H54 (cell line): ENCODE measurements around the gene ST6GALNAC5.

Experiments
- DNase-seq: peaks from one replicate; pipeline ENCODE4 v3.0.0; 2011; ENCODE audit warnings: low spot score, mixed read lengths; ENCODE audit not compliant: insufficient read length
- FAIRE-seq: peaks from 3 replicates; lab custom pipeline; 2011; peaks lifted over from hg19 to GRCh38; lab: Jason Lieb, UNC
- POLR2A ChIP-seq: IDR thresholded peaks from 2 replicates; pipeline ENCODE4 v1.6.1; 2011; ENCODE audit warnings: low read depth, mild to moderate bottlenecking, low read length

Gene ST6GALNAC5

DNA sequence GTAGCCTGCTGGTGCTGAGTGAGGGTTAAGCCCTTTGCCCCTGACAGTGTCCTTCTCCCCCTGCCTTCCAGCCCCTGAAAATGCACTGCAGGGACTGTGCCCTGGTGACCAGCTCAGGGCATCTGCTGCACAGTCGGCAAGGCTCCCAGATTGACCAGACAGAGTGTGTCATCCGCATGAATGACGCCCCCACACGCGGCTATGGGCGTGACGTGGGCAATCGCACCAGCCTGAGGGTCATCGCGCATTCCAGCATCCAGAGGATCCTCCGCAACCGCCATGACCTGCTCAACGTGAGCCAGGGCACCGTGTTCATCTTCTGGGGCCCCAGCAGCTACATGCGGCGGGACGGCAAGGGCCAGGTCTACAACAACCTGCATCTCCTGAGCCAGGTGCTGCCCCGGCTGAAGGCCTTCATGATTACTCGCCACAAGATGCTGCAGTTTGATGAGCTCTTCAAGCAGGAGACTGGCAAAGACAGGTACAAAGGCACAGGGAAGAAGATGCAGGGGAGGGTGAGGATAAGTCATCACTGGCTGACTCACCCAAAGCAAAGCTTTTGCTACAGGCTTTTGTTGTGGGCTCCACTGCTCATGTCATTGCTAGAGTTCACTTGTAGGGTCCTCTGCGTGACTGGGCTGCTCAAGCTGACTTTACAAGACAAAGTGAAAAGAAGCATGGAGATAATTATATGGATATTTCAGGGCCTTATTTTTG lies 177.0 kb downstream of the ST6GALNAC5 start:
- FAIRE-seq (peak; percentile 79), DNase-seq (peak; percentile 26)
- TF ChIP-seq POLR2A: no peak

DNA sequence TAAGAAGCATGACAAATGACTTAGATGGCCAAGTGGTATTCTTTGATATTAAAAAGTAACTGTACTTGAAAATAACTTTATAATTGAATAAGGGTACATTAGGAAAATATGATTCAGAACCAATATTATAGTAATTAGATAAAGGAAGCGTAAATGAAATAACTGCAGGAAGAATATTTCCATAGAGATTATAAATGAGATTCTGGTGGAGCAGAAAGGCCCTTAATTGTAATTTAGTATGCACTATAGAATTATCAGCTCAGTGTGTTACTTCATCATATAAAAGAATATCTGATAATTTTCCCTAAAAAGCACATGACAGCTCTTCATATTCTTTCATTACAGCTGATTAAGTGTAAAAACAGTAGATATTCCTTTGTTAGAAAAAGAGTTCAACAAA lies 180.3 kb downstream of the ST6GALNAC5 start:
- DNase-seq (no peak), FAIRE-seq (no peak)

DNA sequence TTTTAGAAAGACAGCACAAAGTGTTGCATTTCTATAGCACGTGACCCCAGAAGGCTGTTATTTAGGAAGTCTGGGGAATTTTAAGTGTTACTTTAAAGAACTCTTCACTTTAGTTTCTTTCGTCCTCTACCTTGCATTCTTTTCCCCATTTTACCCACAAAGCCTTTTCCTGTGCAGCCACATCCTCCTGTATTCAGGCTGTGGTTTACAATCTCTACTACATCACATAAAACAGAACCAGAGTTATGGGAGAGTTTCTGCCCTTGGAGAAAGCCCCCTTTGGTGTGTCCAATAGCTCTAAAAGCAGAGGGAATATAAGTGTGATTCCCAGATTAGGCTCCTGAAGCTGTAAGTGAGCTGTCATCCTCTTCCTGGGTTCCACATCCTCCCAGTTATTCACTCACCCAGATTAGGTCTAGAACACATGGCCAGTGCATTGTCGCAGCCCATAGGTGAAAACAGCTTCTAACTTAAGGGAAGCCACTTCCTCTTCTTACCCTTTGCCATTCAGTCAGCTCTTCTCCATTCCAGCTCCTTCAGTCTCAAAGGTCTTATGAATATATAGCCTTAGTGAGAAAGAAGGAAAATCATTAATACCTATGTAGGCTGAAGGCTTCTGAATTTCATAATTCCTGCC lies 180.8 kb downstream of the ST6GALNAC5 start:
- DNase-seq (no peak), FAIRE-seq (no peak)
- TF ChIP-seq POLR2A: no peak

More for the DNA sequence above, 180.3 kb downstream of the ST6GALNAC5 start:
- TF ChIP-seq POLR2A: no peak

DNA sequence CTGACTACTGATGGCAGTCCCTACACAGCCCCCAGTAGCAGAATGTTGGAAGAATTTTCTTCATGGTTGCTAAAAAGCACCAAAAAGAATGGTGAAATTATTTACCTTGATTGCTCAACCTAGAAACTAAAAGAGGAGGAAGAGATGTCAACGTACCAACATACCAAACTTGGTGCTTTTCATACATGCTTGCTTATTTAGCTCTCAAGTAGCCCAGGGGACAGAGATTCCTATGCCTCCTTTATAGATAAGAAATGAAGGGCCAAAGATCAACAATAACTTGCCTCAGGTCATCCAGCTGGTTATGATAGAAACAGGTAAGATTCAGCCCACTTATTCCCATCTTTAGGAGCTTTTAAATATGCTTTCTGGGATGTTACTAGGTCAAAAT lies 181.3 kb downstream of the ST6GALNAC5 start:
- TF ChIP-seq POLR2A: no peak
- FAIRE-seq (no peak), DNase-seq (no peak)

DNA sequence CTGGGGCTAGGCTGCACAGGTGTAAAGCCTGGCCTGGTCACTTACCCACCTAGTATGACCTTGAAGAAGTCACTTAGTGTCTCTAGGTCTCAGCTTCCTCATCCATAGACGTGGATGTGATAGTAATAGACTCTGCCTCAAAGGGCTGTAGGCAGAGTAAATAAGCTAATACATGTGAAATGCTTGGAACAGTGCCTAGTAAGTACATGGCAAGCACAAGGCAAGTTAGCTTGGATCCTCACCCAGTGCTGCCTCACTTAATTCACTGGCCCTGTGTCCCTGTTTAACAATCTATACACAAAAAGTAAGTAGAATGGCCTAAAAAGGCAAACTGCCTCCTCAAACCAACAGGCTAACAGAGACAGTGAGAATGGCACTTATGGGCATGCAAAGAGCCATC lies 184.1 kb downstream of the ST6GALNAC5 start:
- FAIRE-seq (no peak), DNase-seq (no peak)

DNA sequence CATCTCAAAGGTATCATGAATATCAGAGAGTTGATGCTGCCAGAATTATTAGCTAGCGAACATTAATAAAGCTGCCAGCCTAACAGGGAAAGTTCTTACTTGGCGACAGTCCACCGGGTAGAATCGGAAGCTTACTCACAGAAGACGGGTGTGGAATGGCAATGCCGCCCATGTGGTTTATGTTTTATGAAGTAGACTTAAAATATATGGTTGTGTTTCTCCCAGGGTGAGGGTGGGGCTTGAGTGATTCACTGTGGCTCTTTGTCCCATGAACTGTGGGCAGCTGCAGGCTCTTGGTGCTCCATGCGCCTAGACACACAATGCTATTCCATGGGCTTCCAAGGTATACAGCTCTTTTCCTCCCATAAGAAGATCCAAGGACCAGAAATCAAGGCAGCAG lies 189.2 kb downstream of the ST6GALNAC5 start:
- TF ChIP-seq POLR2A: no peak
- peak; percentile 50 for DNase-seq
- peak; percentile 98 for FAIRE-seq

More for the DNA sequence above, 184.1 kb downstream of the ST6GALNAC5 start:
- TF ChIP-seq POLR2A: no peak

DNA sequence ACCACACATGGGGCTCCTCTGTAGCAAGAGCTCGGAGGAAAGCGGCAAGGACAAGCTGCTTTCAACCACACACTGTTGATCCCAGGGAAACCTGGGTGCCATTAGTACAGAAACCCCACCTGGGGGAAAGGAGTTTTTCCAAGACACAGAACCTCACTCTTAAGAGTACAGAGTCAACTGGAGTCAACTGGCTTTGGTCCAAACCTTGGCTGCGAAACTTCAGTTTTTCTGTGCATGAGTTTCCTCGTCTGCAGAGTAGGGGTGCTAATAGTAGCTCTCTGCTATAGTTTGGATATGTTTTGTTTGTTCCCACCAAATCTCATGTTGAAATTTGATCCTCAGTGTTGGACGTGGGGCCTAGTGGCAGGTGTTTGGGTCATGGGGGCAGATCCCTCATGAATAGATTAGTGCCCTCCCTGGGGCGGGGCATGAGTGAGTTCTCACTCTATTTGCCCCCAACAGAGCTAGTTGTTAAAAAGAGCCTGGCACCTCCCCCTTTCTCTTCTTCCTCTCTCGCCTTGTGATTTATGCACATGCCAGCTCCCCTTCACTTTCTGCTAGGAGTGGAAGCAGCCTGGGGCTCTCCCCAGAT lies 190.8 kb downstream of the ST6GALNAC5 start:
- no peak for FAIRE-seq
- no peak for TF ChIP-seq POLR2A

DNA sequence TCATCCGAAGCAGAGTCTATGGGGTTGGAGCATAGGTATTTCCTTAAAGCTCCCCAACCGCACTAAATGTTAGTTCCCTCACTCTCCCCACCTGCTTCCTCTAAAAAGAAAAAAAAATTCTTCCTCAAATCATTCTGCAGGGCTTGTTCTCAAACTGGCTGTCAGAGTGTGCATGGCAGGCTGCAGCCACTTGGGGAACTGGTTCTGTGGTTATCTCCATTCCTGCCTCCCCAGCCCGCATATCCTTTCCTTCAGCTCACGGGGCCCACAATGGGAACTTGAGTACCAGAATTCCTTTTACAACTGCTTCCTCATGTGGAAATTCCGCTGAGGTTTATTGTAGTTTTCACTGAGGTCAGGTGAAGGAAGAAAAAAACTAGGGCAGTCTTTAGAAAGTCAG lies 192.7 kb downstream of the ST6GALNAC5 start:
- FAIRE-seq: no peak
- no peak for TF ChIP-seq POLR2A
- DNase-seq: no peak

More for the DNA sequence above, 190.8 kb downstream of the ST6GALNAC5 start:
- no peak for DNase-seq

DNA sequence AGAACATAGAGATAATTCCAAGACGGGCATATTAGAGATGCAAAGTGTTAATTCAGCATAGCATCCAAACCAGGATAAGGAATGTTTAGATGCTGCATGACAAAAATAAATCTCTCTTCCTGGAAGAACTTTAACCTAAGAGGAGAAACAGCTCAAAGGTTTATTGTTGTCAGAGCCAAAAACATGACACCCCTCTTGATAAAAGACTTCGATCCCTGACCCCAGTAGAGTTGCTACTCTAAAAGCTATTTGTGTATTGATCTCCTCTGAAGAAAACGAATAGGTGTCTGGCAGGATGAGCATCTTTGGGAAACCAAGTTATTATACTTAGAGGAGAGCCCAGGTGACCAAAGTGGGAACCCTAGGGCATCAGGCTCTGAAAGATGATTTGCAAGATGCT lies 193.9 kb downstream of the ST6GALNAC5 start:
- DNase-seq (no peak), FAIRE-seq (no peak)
- no peak for TF ChIP-seq POLR2A

DNA sequence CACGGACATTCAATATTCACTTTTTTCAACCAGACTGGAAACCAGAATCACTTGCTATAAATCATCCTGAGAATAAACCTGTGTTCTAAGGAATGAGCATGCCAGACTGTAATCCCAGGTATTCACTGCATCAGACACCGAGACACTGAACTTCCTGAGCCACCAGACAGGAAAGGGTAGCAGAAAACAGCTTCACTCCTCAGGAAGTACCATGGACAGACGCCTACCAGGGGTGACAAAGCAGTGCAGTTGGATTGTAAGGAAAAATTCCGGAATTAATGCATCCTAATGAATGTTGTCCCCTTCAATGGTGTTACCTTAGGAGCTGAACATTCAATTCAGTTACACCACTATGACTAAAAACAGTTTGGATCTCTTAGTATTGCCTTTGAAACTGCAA lies 195.8 kb downstream of the ST6GALNAC5 start:
- FAIRE-seq (no peak), DNase-seq (no peak)
- TF ChIP-seq POLR2A: no peak

DNA sequence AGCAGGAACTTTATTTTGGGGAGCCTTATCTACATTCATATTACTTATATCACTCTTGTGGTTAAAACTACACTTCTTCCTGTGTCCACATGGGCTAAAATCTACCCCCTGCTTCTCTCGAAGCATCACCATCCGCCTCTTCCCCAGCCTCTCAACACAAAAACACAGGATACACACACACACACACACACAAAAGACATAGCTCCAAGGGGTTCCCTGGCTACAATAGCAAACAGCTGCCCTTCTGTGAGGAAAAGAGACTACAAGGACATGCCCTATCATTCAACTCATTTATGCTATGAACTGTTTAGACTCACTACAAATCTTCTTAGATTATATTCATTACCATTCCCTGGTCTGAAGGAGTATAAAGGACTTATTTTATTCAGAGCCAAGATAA lies 197.0 kb downstream of the ST6GALNAC5 start:
- FAIRE-seq: no peak
- no peak for TF ChIP-seq POLR2A

DNA sequence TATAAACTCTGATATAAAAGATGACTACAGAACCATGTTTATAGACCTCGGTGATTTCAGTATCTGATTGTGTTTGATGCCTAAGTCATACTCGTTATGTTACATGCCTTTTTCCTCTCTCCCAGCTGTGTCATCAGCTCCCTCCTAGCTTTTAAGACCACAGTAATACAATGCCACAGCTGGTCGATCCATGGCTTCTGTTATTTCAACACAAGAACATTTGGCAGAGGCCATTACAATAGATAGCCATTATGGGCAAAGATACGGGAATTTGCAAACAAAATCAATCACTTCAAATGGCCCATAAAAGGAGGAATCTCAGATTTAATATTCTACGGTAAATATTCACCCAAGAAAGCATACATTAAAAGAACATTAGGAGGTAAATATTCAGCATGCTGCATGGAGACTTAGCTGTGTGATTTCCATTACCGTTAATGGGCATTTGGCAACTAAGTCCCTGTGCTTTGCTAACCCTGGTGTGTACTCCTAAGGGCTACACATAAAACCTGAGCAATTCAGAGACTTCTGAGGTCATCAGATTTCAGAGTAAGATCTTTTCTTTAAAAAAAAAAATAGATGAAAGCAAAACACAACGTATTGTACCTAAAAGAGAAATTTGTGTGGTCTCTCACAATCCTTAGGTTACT lies 198.5 kb downstream of the ST6GALNAC5 start:
- FAIRE-seq (no peak), DNase-seq (no peak)
- TF ChIP-seq POLR2A: no peak

More for the DNA sequence above, 197.0 kb downstream of the ST6GALNAC5 start:
- no peak for DNase-seq

DNA sequence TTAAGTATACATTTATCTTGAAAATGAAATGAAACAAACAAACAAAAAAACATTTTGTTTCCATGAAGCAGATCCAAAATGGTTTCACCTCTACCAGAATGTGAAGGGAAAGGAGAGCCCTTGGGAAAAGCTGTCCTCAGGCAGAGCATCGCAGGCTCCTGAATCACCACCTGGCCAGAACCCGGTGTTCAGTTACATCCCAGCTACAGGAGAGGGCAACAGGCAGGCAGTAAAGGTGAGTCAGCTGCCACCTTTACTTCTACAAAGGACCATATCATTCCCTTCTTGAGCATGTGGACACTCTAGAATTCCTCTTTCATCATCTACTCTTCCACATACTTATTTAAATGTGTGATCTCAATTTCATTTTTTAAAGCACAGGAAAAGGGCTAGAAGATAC lies 200.7 kb downstream of the ST6GALNAC5 start:
- FAIRE-seq (no peak), DNase-seq (no peak)
- no peak for TF ChIP-seq POLR2A

DNA sequence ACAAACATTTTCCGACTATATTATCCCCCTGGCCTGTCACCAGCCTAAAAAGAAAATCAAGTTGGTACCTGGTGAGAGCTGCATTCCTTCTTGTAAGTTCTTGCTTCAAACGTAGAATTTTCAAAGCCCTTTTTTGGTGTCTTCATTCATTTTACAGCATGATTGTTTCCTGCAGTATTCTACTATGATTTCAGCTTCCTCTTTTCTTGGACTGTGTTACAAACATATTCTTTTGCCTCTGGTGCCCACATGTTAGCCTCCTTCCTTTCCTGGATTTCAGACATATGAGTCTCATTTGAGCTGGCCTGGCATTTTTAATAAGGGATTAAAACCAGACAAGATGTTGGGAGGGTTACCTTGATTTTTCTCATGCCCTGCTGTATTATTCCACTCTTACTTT lies 209.5 kb downstream of the ST6GALNAC5 start:
- FAIRE-seq (no peak), DNase-seq (no peak)

More for the DNA sequence above, 209.5 kb downstream of the ST6GALNAC5 start:
- TF ChIP-seq POLR2A: no peak
